ENCODE data around the gene SLC7A6.

Gene SLC7A6

DNA sequence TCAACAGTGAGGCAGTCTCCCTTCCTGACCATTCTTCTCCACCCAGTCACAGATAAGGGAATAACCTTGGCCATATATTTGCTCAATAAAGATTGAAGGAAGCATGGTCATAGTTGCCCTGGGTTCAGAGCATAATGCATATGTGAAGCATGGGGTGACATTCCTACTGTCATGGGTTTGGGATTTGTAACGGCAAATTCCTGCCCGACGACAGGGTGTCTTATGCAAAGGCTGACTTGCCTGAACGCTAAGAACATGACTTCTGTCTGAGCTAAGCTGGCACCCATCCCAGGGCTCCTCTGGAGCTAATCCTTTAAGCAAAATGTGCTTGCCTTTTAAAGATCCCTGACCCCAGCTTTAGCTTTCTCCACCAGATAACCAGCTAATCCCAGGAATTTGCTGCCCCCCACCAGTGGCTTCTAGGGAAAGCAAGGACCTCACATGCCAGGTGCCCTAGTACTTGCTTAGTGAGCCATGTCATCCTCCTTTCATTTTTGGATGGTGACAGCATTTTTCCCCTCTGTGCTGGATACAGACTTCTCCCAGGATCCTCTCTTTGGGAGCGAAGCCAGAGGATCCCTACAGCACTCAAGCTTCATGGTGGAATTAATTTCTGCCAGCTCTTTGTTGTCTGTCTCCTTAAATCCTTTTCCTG is 34.7 kb downstream of the SLC7A6 start:
- DNase-seq (ENCODE audit: low read depth in 2 of 2, low spot score in 1 of 2), result no peak

DNA sequence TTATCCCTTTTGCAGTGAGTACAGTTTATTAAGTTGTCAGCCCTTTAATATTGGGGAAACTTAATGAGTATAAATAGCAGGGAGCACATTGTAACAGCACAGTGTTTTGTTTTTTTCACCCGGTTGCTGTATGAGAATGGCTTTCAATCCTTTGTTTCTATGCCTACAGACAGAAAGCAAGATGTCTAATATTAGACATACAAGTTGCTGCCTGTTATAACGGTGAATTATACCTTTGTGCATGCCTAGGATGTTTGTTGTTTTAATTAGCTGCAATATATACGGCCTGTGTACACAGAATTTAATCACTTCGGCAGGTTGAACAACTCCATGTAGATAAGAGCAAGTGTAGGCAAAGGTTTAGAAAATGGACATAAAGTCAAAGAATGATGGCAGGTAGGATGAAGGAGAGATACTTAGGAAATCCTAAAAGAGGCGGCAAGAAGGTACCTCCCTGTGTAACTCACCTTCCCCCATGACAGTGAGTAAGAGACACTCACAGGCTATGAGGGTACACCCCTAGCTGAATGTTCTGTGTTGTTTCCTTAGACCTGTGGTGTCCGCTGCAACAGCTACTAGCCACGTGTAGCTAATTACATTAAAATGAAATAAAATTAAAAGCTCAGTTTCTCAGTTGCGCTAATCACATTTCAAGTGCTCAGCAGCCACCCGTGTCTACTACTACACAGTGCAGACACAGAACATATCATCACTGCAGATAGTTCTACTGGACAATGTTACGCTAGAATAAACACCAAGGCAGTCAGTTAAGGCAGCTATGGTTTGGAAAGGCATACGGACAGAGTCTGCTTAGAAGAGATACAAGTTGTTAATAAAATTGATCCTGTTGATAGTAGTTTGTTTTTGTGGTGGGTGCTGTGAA is 35.5 kb downstream of the SLC7A6 start:
- DNase-seq (ENCODE audit: low read depth in 2 of 2, low spot score in 1 of 2), result no peak

DNA sequence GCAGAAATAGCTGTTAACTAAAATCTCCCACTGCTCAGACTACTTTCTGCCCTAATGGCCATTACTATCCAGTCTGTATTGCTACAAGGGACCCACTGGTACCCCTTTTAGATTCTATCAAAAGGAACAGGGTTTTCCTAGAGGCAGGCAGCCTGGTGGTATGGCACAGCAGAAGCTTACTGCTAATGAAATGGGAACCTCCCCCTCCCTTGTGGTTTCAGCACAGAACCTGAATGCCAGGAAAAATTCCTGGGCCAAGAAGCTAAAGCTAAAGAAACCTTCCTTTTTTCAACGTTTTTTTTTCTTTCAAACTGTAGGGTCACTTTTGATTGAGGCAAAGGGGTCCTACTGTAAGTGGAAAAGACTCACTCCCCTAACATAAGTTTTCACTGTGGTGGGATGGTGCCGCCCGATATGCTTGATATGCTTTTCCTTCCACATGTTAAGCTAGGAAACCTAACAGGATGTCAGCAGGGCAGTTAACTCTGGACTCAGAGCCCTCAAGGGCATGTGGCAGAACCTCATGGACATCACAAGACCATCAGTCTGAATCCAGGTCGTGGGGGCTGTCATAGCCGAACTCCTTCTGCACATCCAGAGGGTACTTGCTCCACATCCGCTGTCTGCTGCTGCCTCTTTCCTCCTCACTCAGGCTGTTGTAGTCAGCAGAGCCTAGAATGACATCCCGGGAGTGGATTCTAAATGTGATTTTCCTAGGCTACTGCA is 36.6 kb downstream of the SLC7A6 start:
- no peak for DNase-seq (ENCODE audit: low read depth in 2 of 2, low spot score in 1 of 2)

DNA sequence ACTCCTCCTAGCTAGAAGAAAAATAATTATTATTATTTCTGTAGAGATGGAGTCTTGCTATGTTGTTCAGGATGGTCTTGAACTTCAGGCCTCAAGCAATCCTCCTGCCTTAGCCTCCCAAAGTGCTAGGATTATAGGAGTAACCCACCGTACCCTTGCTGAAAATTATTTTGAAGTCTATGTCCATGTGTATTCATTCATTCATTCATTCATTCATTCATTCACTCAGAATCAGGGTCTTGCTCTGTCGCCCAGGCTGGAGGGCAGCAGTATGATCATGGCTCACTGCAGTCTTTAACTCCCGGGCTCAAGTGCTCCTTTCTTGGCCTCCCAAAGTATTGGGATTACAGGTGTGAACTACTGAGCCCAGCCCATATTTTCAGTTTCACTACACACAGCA is 42.3 kb downstream of the SLC7A6 start:
- no peak for DNase-seq (ENCODE audit: low read depth in 2 of 2, low spot score in 1 of 2)

DNA sequence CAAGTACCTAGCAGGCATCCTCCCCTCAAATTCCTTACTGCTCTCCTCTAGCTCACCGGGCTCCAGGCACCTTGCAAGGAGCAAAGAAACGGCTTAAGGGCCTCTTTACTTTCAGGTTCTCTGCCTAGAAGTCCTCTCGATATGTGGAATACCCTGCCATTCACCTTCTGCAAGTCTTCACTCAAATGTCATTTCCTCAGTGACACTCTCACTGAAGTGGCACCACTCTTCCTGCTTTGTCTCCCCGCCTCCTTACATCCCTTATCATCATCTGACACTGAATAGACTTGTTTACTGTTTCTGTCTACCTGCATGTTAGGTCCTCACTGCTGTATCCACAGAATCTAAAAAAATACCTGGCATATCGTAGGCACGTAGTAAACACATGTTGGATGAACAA is 45.5 kb downstream of the SLC7A6 start:
- no peak for DNase-seq (ENCODE audit: low read depth in 2 of 2, low spot score in 1 of 2)

DNA sequence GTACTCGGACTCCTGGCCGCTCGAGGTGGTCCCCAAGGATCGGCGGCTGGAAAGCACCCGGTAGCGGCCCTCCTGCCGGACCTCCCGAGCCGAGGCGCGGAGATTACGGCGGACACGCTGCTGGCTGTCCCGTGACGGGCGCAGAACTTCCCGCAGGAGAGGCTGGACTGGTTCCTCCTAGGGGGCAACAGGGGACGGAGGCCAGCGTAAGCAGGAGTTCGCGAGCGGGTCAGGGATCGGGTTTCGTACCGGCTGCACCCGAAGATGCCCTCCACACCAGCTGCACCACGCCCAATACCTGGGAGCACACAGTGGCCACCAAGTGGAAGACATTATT is 46.1 kb downstream of the SLC7A6 start:
- DNase-seq (ENCODE audit: low read depth in 2 of 2, low spot score in 1 of 2), result no peak

DNA sequence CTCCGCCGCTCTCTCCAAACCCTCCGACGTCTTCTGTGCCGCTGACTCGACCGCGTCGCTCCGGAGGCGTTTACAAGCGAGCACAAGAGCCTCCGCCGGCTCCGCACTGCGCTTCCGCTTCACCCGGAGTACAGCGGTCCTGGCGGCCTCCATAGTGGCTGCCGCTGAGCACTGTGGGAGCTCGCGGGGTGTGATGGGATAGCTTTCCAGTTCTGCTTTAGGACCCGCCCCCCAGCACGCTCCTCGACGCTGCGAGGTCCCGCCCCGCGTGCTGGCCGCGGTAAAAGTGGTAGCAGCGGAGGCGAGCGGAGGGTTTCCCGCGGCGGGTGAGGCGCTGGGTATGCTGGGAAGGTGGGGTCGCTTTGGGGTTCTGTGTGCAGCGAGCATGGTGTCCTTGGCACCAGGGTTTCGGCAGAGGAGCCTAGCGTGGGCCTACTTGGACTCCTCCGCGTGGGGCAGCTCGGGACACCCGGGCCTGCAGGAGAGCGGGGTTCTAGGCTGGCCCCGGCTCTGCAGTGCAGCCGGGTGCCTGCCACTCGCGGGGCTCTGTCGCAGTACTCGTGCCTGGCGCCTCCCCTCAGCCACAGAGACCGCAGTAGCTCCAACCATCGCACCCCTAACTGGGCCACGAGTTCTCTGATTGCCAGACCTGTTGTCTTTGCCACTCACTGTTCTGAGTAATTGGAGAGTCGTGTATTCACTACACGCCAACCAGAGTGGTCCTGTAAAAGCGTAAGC is 46.6 kb downstream of the SLC7A6 start, which contains the start of the genes PRMT7 and SLC7A6OS:
TSS of gene PRMT7 (plus strand) at position 246 of the 738 bp plus-strand sequence. CDS start 4,961 bp downstream, outside the sequence.
TSS of gene SLC7A6OS (minus strand) at position 173 of the 738 bp plus-strand sequence. CDS start at position 153, 20 bp downstream.
- peak; percentile 77 to 84 for DNase-seq (ENCODE audit: low read depth in 2 of 2, low spot score in 1 of 2)

DNA sequence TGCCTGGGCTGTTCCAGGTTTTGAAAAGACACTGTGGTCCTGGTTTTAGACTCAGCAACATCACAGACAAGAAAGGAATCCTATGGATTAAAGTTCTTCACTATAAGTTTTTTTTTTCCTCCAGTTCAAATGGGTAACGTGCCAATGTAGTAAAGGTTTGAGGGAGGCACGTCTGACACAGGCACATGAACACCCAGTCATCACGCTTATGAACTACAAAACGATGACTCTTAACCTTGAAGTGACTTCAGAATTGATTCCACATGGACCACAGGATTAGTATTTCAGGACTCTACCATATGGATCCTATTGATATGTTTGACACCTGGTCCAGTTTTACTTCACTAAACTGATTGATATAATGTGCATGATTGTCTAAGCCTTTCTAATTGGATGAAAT is 48.8 kb downstream of the SLC7A6 start:
- no peak for DNase-seq (ENCODE audit: low read depth in 2 of 2, low spot score in 1 of 2)

DNA sequence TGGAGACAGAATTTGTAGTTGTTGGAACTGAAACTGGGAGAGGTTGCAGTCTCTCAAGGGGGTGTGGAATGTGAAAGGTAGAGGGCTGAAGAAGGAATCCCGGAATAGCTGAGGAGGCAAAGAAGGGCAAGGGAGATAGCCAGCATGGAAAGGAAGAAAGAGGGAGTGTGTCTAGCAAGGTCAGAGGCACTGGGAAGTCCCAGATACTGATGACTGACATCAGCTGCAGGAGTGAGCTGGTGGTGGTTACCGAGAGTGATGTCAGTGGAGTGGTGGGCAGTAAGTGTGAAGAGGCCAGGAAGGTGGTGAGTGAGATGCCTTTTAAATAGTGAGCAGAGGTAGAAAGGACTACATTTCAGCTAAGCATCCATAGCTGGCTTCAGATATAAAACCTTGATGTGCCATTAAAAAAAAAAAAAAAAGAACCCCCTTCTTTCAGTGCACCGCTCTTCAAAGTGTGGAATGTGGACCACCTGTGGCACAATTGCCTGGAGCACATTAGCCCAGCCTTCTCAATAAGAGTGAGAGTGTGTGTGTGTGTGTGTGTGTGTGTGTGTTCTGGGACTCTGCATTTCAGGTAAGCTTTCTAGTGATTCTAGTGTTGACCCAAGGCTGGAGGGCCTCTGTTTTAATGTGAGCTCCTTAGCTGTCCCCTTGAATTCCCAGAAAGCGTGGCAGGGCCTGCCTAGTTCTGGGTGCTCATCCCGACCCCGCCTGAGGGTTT is 55.0 kb downstream of the SLC7A6 start:
- DNase-seq (ENCODE audit: low read depth in 2 of 2, low spot score in 1 of 2), result peak in 1 of 2 donors; percentile 9

DNA sequence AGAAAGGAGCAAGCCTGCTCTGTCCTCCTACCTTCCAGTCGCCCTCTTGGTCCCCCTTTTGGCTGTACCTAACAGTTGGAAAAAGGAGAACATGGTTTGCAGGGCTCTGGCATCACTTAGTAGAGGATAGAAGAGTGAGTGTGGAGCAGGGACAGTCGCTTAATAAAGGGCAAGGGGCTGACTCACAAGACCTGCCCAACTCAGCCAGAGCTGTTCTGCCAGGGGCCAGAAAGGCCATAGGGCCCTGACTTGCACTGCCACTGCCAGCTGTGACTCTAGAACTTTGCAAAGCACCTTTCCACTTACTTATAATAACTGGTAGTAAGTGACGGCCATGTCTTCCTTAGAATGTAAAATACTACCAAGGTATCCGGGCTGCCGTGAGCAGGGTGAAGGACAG is 60.0 kb downstream of the SLC7A6 start:
- DNase-seq (ENCODE audit: low read depth in 2 of 2, low spot score in 1 of 2), result no peak

DNA sequence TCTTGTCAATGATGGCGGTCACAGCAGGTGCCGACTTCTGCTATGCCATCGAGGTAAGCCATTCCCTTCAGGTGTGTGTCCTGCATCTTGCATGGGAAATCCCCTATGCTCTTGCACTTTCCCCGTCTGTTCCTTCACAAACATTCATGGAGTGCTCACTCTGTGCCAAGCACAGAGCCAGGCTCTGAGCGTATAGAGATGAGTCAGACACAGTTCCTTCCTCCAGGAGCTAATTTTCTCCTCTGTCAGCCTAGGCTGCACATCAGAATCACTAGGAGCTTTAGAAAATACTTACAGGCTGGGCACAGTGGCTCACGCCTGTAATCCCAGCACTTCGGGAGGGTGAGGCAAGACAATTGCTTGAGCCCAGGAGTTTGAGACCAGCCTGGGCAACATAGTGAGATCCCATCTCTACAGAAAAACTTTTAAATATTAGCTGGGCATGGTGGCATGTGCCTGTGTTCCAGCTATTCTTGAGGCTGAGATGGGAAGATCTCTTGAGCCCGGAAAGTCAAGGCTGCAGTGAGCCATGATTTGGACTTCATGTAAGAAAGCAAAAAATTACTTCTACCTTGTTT is 60.5 kb downstream of the SLC7A6 start:
- DNase-seq (ENCODE audit: low read depth in 2 of 2, low spot score in 1 of 2), result no peak

DNA sequence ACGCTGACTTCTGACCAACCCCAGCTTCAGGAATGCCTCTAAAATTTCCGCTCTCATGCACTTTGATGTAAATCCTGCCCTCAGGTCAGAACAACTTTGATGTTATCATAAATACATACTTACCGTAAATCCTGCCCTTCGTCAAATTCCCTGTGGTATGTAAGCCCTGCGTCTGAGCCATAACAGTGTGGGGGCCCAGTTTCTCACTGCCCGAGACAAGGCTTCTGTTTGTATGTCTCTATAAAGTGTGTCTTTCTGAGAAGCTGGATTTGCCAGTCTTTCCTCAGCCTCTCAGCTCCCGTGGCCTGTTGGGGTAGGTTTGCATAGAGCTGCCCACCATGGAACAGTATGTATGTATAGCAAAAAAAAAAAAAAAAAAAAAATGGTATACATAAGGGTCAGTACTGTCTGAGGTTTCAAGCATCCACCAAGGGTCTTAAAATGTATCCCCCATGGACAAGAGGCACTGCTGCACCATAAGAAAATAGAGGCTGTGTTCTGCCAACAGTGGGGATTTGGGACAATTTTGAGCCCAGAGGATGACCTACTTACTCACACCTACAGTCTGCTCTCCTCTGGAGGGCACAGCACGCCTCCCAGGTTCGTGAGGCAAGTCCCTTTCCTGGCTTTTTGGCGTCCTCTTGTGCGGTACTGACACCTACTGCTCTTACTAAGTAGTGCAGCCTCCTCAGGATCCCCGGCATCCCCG is 64.0 kb downstream of the SLC7A6 start:
- peak; percentile 58 to 61 for DNase-seq (ENCODE audit: low read depth in 2 of 2, low spot score in 1 of 2)

DNA sequence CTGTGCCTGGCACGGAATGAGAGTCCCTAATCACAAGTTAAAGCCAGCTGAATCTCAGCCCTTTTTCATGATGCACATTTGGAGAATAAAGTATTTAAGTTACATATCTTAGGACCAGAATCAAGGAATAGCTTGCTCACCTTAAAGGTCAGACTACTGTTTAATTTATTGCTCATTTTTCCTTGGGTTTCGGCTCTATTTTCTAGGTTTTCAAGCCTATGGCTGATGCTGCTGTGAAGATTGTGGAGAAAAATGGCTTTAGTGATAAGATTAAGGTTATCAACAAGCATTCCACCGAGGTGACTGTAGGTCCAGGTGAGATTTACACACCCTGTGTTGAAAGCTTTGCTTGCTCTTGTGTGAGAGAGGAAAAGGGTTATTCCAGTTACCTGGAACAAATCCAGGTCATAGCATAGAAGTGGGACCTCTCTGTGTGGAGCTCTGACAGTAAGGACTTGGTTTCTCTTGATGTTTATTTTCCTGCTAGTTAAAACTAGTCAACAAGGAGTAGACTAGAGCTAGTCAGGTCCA is 64.6 kb downstream of the SLC7A6 start:
- DNase-seq (ENCODE audit: low read depth in 2 of 2, low spot score in 1 of 2), result no peak

DNA sequence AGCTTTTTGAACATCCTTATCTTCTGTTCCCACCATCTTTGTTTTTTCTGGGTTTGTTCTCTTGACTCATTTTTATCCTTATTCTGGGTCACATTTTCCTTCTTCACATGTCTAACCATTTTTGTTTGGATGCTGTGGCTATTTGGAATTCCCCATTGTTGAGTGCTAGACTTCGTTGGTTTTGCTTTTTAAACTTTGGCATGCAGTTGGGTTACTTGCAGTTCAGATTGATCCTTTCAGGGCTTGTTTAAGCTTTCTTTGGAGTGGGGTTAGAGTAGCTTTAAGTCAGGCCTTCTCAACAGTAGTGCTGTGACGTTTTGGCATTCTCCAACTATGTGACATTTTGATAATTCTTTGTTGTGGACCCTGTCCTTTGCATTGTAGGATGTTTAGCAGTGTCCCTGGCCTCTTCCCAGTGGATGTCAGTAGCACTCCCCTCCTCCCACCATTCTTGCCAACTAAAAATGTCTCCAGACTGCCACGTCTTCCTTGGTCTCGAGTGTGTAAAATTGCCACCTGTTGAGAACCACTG is 67.6 kb downstream of the SLC7A6 start:
- no peak for DNase-seq (ENCODE audit: low read depth in 2 of 2, low spot score in 1 of 2)

DNA sequence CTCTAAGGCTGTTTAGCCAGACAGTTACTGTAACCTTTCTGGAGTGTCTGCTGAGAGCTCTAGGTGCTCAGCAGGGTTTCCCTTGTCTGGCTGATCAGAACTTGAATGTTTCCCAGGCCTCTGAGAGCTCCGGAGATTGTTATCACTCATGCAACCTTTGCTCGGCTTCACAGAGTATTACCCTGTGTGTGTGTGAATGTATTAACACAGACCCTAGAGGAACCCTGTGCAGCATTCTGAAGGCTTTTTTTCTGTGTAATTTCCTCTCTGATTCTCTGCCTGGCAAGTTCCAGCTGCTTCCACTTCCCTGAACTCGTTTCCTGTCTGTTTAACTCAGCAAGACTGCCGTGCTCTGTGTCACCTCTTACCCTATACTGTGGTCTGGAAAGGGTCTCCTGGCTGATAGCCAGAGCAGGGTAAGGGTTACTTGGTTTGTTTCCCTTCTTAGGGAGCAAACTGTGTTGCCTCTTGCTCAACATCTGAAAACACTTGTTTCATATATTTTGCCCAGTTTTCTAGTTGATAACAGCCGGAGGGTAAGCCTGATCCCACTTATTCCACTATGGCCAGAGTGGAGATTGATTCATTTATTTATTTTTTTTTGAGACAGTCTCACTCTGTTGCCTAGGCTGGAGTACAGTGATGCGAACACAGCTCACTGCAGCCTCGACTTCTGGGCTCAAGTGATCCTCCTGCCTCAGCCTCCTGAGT is 68.2 kb downstream of the SLC7A6 start:
- no peak for DNase-seq (ENCODE audit: low read depth in 2 of 2, low spot score in 1 of 2)

DNA sequence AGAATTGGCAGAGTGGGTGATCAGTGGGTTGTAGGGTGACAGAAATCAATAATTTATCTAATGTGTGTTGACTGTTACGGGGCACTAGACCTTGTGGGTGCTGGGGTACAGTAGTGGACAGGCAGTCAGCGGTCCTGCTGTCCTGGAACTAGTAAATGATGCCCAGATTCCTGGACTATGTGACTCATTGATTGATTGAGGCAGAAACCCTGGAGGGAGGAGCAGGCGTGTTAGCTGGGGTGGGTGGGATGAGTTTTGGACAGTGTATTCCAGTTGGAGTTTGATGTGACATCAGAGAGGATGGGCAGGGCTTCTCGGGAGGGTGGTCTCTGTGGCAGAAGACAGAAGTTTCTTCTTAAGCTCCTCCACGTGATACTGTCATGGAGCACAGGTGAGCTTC is 70.8 kb downstream of the SLC7A6 start:
- DNase-seq (ENCODE audit: low read depth in 2 of 2, low spot score in 1 of 2), result no peak

DNA sequence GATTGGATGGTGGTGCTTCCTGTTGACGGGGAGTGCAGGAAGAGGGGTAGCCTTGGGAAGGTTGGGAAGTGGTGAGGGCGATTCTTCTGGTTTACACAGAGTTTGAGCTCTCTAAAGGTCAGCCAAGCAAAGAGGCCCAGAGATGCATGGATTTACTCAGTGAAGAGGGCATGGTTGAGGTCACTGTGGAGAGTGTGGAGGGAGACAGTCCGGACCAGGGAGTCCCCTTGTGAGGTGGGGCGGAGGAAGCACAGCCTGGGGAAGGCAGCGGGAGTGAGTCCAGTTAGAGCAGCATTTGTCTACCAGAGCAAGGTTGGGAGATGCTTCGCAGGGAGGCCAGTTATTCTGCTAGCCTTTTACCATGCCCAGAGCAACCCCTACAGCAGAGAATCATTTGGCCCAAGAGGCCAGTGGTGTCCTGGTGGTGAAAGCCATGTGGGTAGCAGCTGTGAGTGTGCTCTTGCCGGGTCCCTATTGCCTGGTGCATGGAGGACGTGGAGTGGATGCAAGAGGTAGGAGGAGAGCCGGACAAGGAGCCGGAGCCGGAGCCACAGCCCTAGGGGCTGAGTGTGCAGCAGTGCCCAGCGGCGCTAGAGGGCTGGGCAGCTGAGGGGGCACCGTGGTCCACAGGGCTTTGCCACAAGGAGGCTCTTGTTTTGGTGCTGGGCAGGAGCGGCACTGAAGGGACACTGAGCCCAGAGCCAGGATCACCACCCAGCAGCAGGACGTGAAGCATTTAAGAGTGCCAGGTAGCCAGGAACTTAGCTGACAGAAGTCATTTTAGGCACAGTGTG is 74.2 kb downstream of the SLC7A6 start:
- DNase-seq (ENCODE audit: low read depth in 2 of 2, low spot score in 1 of 2), result no peak

DNA sequence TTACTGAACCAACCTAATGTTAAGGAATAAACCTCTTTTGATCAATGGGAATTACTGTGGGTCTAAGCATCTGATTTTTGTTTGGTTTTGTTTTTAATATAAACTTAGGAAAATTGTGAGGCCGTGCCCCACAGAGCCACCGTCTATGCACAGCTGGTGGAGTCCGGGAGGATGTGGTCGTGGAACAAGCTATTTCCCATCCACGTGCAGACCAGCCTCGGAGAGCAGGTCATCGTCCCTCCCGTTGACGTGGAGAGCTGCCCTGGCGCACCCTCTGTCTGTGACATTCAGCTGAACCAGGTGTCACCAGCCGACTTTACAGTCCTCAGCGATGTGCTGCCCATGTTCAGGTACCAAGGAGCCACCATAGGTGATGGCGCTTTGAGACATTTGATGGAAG is 74.9 kb downstream of the SLC7A6 start:
- no peak for DNase-seq (ENCODE audit: low read depth in 2 of 2, low spot score in 1 of 2)
